Heart left ventricle (tissue), 16 donors: Measurements from ENCODE around the gene ALPK3. TPM values are rescaled to one million over a fixed set of nuclear protein-coding genes. Genes with fewer than 3 reads are reported as not detected.

Source experiments
- ATAC-seq, 4 donors: fragments of 200-7000 bp; cut with Tn5 transposase; one replicate each; pipeline ENCODE4 v1.9.1; 2020 to 2022; ENCODE audit warnings: moderate library complexity in 4 of 4, mild to moderate bottlenecking in 3 of 4, moderate number of reproducible peaks in 1 of 4
- DNase-seq, 5 donors: peaks; one replicate each; pipeline ENCODE4 v3.0.0-alpha.2; 2020
- H3K27ac ChIP-seq, 12 donors: fragments of 200-600 bp; sonication (generic) in 4 of 12; one replicate each; pipeline versions ENCODE4 v1.5.0 to v1.8.0; 2016 to 2022; ENCODE audit warnings: mild to moderate bottlenecking in 2 of 12
- H3K27me3 ChIP-seq, 9 donors: fragments of 200-600 bp; sonication (generic) in 2 of 9; one replicate each; pipeline versions ENCODE4 v1.5.1 to v1.8.0; 2016 to 2022; ENCODE audit warnings: mild to moderate bottlenecking in 3 of 9
- H3K36me3 ChIP-seq, 9 donors: fragments of 200-600 bp; sonication (generic) in 2 of 9; one replicate each; pipeline versions ENCODE4 v1.5.0 to v1.8.0; 2018 to 2022; ENCODE audit warnings: mild to moderate bottlenecking in 2 of 9
- H3K4me1 ChIP-seq, 12 donors: fragments of 200-600 bp; sonication (generic) in 4 of 12; one replicate each; pipeline versions ENCODE4 v1.5.0 to v1.8.0; 2016 to 2022; ENCODE audit warnings: mild to moderate bottlenecking in 3 of 12
- H3K4me3 ChIP-seq, 12 donors: fragments of 200-600 bp; sonication (generic) in 4 of 12; one replicate each; pipeline versions ENCODE4 v1.5.0 to v1.8.0; 2017 to 2022; ENCODE audit warnings: mild to moderate bottlenecking in 9 of 12, moderate library complexity in 4 of 12
- H3K9me3 ChIP-seq, 12 donors: fragments of 200-600 bp; sonication (generic) in 4 of 12; one replicate each; pipeline versions ENCODE4 v1.5.0 to v1.8.0; 2016 to 2022; ENCODE audit warnings: mild to moderate bottlenecking in 1 of 12
- CTCF ChIP-seq, 12 donors: fragments of 200-600 bp; sonication (generic) in 4 of 12; IDR thresholded peaks; one replicate each; pipeline versions ENCODE4 v1.5.0 to v1.8.0; 2018 to 2022; ENCODE audit warnings: antibody characterized with exemption in 12 of 12, mild to moderate bottlenecking in 5 of 12
- POLR2A ChIP-seq, 2 donors: fragments of 450-650 bp; IDR thresholded peaks; one replicate each; pipeline ENCODE4 v1.6.1; 2017; ENCODE audit warnings: antibody characterized with exemption in 2 of 2, mild to moderate bottlenecking in 2 of 2, moderate library complexity in 2 of 2
- WGBS, 4 donors: extraction: QIAGEN DNeasy Blood & Tissue Kit in 2 of 4; methylation state at CpG; one replicate each; pipeline versions ENCODE4 v1.1.5 to v1.1.7; 2013 to 2018; 5-methylcytosine and 5-hydroxymethylcytosine counted together
- intact Hi-C, 10 donors: fragments of 100-400 bp; cut with DNase I; formaldehyde crosslinking; loops; one replicate each; pipeline versions ENCODE4 v1.11.1 to v1.14.2; 2022
- polyA plus RNA-seq, 2 donors: library from polyadenylated mRNA; stranded (reverse); fragments of 200-250 nt; gene quantifications; one replicate each; pipeline ENCODE4 v1.2.3, GENCODE V29; 2013
- total RNA-seq, 9 donors: library from RNA; depleted of rRNA in 2 of 9; stranded (reverse); fragments of >200 nt in 2 of 9; fragmentation: NEBNext Ultra II Directional in 3 of 9; extraction: Animal tissue kit (Norgen Biotek cat#: 25700) in 3 of 9; gene quantifications; one replicate each; pipeline versions ENCODE4 v1.1.0 to v1.2.4, GENCODE V29; 2016 to 2023
- donor health status: ischemic (EF 13 %, LVEDD 7.1; RV severe dilation, severe dysfunction).
- donor health status: healthy with polysubstance abuse.
- donor health status: DM: no; HTN: yes; CAD: no.
- donor health status: DM: no; HTN: no; CAD: no.
- donor health status: ischemic (EF 25% LVEDD 6.9; RV normal size, moderate dysfunction).
- donor health status: ischemic (EF 25% LVEDD 5.7; RV mildly dilated, moderate dysfunction).
- donor health status: healthy.
- donor health status: DM: yes; HTN: yes; CAD: no.
- donor health status: ischemic (EF 35%, LVEDD 5.7; RV mildly dilated, moderate dysfunction).
- donor health status: nonischemic (EF 11% LVEDD 7.7; RV severe dilation, severe dysfunction).
- donor health status: DM: yes; HTN: yes; CAD: no.
- donor health status: PGD.
- donor health status: ischemic (EF 29% LVEDD 5.4; RV normal size, mild dysfunction).
- donor health status: nonischemic (EF 23%, LVEDD 6.1; RV moderate dilation, normal function).

ALPK3 gene
- total and polyA plus RNA-seq, 11 donors, result 82.2 to 258 (median 144) TPM

- intact Hi-C loops, result no loop called here
- peaks cover 0 to 48% (median 6%) of the 10 kb centered on the region in 9 donors for H3K36me3 ChIP-seq
- H3K27me3 ChIP-seq, result no peaks in the 10 kb centered on the region
- peaks cover 3 to 97% (median 74%) of the 10 kb centered on the region in 12 donors for H3K4me1 ChIP-seq
- H3K9me3 ChIP-seq, result no peaks in the 10 kb centered on the region
- WGBS, 4 donors, result 59 to 74% (median 67%) methylated on average over 4 of the region's 4 CpGs
- ATAC-seq (no peak), DNase-seq (no peak)
- H3K27ac ChIP-seq, result peak overlapping the region; percentile 54 to 99 (median 96)
- H3K4me3 ChIP-seq, result no peak overlapping the region
- no peak for TF ChIP-seq CTCF (IDR thresholded peaks at IDR 0.05)
- no peak for TF ChIP-seq POLR2A (IDR thresholded peaks at IDR 0.05)
Observed at GRCh38 chr15:84834229-84834955, 17.2 kb downstream of the ALPK3 start.

- intact Hi-C loops, result no loop called here
- no peak for TF ChIP-seq POLR2A (IDR thresholded peaks at IDR 0.05)
- no peak for TF ChIP-seq CTCF (IDR thresholded peaks at IDR 0.05)
- 55 to 75% (median 67%) methylated on average over 5 of the region's 5 CpGs for WGBS, 4 donors
- no peaks in the 10 kb centered on the region for H3K9me3 ChIP-seq
- H3K27ac ChIP-seq, result peak overlapping the region; percentile 54 to 99 (median 96)
- H3K36me3 ChIP-seq, result peaks cover 0 to 48% (median 11%) of the 10 kb centered on the region in 9 donors
- H3K4me1 ChIP-seq, result peaks cover 3 to 97% (median 72%) of the 10 kb centered on the region in 12 donors
- DNase-seq (peak in 1 of 5 donors; percentile 49), ATAC-seq (peak in 3 of 4 donors; percentile 2 to 12 (median 8))
- H3K27me3 ChIP-seq, result no peaks in the 10 kb centered on the region
- no peak overlapping the region for H3K4me3 ChIP-seq
Observed at GRCh38 chr15:84834969-84835368, 17.8 kb downstream of the ALPK3 start.

DNA sequence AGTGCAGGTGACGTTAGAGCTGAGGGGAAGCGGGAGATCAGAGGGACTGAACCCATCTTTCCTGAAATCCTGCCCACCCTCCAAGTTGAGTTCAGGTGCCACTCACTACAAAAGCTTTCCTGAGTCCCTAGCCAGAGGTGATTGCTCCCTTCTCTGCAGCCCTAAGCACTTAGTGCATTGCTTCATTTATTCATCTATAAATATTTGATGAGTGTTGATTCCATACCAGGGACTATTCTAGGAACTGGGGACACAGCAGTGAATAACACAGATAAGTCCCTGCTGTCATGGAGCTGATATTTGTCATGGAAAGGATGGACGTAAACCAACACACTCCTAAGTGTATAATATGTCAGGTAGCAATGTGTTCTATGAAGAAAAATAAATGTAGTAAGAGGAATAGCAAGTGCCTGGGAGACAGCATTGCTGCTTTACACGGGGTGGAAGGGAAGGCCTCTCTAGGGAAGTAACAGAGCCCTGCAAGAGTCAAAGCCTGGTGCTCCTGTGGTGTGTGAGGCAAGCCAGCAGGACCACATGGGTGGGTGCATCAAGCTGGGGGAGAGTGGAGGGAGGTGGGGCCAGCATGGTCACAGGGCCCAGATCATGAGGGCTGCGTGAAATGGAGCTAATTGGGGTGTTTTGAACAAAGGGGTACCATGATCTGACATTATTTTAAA lies 18.6 kb downstream of the ALPK3 start:
- no peaks in the 10 kb centered on the region for H3K9me3 ChIP-seq
- intact Hi-C loops, result no loop called here
- peak; percentile 60 to 70 (median 66) for ATAC-seq

More for the DNA sequence above, 18.6 kb downstream of the ALPK3 start:
- WGBS, 4 donors, result 43 to 59% (median 56%) methylated on average over 5 of the region's 5 CpGs
- no peak for DNase-seq
- H3K27ac ChIP-seq, result peak overlapping the region; percentile 78 to 99 (median 96)
- TF ChIP-seq CTCF (IDR thresholded peaks at IDR 0.05) (no peak), POLR2A (IDR thresholded peaks at IDR 0.05) (peak in 1 of 2 donors; percentile 51)
- H3K4me3 ChIP-seq, result no peak overlapping the region
- peaks cover 3 to 97% (median 72%) of the 10 kb centered on the region in 12 donors for H3K4me1 ChIP-seq
- peaks cover 0 to 55% (median 11%) of the 10 kb centered on the region in 9 donors for H3K36me3 ChIP-seq
- no peaks in the 10 kb centered on the region for H3K27me3 ChIP-seq
